KOPT-K1 (cell line): ENCODE results near the gene OGFR.

Experiments used
- H3K27ac ChIP-seq: fragments of 200-600 bp; sonication (generic); 2 replicates; pipeline ENCODE4 v1.5.1; 2016; ENCODE audit warnings: antibody characterized with exemption, mild to moderate bottlenecking, low read depth, low read length; ENCODE audit not compliant: poor library complexity, severe bottlenecking
- H3K36me3 ChIP-seq: fragments of 200-600 bp; sonication (generic); 2 replicates; pipeline ENCODE4 v1.5.1; 2017; ENCODE audit warnings: antibody characterized with exemption, mild to moderate bottlenecking, low read length, moderate library complexity; ENCODE audit not compliant: insufficient read depth
- H3K9me3 ChIP-seq: fragments of 200-600 bp; sonication (generic); 2 replicates; pipeline ENCODE4 v1.5.1; 2017; ENCODE audit warnings: antibody characterized with exemption, low read length, mild to moderate bottlenecking; ENCODE audit not compliant: insufficient read depth, poor library complexity, severe bottlenecking

The OGFR gene

DNA sequence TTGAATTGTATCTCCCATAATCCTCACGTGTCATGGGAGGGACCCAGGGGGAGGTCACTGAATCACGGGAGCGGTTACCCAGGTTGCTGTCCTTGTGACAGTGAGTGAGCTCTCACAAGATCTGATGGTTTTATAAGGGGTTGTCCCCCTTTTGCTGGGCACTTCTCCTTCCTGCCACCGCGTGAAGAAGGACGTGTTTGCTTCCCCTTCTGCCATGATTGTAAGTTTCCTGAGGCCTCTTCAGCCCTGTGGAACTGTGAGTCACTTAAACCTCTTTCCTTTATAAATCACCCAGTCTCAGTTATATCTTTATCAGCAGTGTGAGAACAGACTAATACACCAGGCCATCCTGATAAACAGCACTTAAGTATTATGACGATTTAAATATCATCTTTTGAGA lies 17.3 kb upstream of the OGFR start:
- H3K9me3 ChIP-seq = no peaks in the 10 kb centered on the region
- no peaks in the 10 kb centered on the region for H3K36me3 ChIP-seq
- H3K27ac ChIP-seq = no peak overlapping the region

DNA sequence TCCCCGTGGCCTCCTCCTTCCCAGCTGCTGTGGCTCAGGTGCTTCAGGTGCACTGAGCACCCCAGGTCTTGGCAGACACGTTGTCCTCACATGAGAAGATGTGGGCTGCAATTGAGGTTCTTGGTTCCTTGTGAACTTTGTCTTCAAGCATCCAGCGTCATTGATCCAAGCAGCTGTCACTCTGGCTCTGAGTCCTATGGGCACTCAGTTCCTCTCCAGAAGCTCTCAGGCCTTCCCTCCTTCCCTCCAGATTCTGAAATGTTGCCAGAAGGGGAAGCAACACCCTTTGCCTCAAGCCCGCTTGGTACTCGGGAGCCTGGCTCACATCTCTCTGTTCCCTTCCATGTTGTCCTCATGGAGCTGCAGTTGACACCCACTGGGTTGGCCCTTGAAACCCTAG lies 16.8 kb upstream of the OGFR start:
- Histone ChIP-seq H3K9me3 (no peaks in the 10 kb centered on the region), H3K36me3 (no peaks in the 10 kb centered on the region), H3K27ac (no peak overlapping the region)

DNA sequence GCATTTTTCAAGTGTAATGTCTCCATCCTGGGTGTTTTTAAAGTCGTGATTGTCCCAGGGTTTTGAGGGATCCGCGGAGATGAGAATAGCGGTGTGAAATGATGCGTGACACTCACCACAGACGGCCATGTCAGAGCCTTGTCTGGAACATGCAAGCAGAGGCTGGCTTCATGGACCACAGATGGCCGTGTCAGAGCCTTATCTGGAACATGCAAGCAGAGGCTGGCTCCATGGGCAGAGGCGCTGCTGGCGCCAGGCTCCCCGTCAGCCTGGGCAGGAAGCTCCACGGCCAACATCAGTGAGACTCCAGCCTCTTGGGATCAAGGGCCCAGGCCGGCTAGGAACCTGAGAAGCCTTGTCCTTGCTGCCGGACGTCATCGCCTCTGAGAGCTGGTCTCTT lies 16.0 kb upstream of the OGFR start:
- no peaks in the 10 kb centered on the region for H3K36me3 ChIP-seq
- no peak overlapping the region for H3K27ac ChIP-seq
- H3K9me3 ChIP-seq = no peaks in the 10 kb centered on the region

DNA sequence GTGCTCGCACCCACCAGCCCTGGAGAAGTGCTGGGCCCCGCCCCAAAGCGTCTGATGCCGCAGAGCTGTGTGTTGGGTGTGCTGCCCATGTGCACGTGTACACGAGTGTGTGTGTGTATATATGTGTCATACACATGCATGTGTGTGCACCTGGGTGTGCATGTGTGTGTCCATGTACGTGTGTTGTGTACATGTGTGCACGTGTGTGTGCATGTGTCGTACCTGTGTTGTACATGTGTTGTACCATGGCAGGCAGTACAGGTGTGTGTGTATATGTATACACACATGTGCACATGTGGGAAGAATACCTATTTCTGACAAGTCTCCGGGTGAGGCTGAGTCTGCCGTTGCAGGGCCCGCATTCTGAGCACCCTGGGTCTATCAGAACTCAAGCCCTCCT lies 14.6 kb upstream of the OGFR start:
- Histone ChIP-seq H3K27ac (no peak overlapping the region), H3K36me3 (no peaks in the 10 kb centered on the region), H3K9me3 (no peaks in the 10 kb centered on the region)

DNA sequence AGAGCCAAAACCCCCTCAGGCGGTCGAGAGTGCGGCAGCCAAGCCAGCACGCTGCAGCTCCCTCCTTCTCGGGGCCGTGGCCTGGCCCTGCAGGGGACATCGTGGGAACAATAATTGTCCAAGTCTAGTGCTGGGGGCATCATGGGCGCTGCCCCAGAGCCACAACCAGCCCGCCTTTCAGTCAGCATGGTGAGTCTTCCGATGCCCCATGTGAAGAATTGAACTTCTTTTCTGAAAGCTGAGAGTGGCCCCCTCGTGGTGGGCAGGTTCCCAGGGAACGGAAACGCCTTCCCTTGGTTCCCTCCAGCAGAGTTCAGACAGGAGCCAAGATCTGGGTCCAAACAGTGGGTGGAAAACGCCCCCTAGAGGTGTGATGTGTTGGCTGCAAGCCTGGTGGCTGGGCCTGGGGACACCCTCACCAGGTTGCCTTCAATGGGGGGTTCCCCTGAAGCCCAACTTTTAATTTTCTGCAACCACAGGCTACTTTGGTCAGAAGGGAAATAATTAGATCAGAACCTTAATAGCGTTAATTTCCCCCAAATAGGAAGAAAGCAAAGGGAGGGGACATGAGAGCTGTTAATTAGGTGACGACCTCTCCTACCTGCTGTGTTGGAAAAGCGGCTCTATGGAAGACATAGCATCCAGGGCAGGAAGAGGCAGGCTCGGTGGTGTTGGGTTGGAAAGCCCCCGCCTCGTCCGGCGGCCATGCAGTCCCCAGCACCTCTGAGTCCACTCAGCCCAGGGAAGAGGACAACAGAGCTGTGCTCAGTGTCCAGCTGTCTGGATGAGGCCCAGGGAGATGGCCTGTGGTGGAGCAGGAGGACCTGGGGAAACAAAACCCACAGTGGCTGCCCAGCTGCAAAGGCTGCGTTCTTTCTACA lies 13.1 kb upstream of the OGFR start:
- no peaks in the 10 kb centered on the region for H3K36me3 ChIP-seq
- H3K9me3 ChIP-seq = no peaks in the 10 kb centered on the region
- no peak overlapping the region for H3K27ac ChIP-seq

DNA sequence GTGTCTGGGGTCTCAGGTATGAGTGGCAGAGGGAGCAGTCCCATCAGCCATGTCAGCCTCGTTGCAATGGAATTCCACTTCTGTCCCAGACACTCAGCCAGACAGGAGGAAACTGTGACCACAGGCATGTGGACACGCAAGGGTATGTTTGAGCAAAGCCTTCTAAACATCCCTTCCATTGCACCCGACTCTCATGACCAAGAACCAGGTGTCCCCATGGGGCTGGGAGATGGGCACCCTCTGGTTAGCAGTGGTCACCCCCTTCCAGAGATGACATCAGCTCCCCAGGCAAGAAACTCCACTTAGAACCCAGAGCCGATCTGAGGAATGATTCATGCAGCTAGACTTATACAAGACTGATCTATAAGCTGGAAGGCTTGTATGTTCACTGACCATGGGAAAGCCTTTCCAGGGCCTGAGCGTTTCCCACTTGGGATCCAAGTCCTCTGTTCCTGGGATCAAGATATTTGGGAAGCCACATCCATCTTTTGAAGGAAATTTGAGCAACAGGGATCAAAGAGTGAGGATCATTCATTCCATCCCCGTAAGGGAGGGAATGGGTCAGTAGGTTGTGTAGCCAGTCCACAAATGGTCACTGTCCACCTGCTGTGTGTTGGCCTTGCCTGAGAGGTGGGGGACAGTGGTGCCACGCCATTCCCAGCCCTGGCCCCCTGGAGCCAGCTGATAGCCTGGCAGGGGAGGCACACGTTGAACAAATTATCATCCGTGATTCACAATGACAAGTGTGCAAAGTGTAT lies 12.3 kb upstream of the OGFR start:
- Histone ChIP-seq H3K27ac (no peak overlapping the region), H3K36me3 (no peaks in the 10 kb centered on the region)

DNA sequence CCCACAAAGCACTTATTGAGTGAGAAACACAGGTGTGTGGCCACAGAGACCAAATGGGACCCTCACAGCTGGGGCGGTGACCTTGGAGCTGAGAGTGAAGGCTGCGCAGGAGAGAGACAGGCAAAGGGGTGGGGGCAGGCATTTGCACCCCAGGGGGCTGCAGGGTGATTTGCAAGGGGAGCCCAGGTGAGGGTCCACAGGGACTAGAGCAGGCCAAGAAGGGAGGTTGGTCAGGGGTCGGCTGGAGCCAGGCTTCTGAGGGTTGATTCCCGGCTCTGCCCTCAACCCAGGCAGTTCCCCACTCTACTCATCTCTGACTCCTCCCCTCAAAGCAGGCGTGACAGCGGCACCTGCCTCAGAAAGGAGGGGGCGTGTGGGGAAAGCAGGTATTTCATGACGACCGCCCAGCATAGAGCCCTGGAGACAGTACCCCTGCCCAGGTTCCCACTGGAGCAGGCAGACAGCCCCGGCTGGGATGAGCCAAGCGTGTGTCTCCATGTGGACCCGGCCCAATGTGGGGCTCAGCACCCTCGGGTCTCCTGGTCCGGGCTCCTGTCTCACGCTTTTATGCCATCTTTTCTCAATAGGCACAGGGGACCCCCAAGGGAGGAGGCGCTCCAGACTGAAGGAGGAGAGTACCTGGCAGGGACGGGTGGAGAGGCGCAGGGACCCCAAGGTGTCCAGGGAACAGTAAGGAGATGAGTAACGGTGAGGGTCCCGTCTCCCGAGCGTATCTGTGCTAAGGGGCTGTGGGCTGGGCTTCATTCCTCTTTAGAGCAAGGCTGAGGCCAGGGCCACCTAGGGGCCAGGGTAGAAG lies 11.5 kb upstream of the OGFR start:
- peak overlapping the region; percentile 45 for H3K27ac ChIP-seq
- peaks cover 8% of the 10 kb centered on the region; the same call in 1 of the 2 replicates for H3K36me3 ChIP-seq

More for the DNA sequence above, 12.3 kb upstream of the OGFR start:
- H3K9me3 ChIP-seq = no peaks in the 10 kb centered on the region

DNA sequence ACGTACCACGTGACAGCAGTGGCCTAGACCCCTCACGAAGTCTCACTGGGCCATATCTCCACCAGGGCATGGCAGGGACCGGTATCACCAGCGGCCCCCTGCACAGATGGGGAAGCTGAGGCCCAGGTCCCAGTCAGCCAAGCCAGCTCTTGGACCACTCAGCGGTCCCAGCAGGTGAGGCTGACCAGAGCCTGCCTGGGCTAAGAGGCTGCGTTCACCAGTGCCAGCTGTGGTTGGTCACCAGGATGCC lies 11.0 kb upstream of the OGFR start:
- no peaks in the 10 kb centered on the region for H3K9me3 ChIP-seq
- H3K27ac ChIP-seq = peak overlapping the region; percentile 45
- H3K36me3 ChIP-seq = peaks cover 13% of the 10 kb centered on the region

More for the DNA sequence above, 11.5 kb upstream of the OGFR start:
- H3K9me3 ChIP-seq = no peaks in the 10 kb centered on the region

DNA sequence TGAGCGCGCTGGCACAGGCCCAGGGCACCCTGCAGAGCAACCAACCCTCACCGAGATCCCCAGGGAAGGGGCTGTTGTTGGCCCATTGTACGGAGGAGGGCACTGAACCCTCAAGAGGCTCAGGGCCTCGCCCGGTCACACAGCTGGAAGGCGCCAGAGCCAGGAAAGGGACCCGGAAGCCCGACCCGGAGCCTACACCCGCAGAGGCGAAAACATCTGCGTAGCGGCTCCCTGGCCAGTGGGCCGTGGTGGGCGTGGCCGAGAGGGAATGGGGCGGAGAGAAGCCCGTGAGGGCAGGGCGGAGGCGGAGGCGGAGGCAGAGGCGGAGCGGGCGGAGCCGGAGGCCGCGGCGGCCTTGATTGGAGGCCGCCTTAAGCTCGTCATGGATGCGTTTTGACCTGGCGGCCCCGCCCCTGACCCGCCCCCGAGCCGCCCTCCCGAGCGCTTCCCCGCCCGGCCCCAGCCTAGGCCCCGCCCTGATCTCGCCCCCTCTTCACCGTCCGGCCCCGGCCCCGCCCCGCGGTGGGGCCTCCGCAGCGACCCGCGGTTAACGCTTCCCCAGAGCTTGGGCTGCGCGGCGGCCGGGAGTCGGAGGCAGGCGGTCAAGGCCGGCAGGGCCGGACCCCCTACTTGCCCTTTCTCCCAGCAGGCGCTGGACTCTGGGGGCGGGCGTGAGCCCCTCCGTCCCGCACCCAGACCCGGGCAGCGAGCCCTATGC lies 10.5 kb upstream of the OGFR start:
- peaks cover 18% of the 10 kb centered on the region for H3K36me3 ChIP-seq
- no peaks in the 10 kb centered on the region for H3K9me3 ChIP-seq
- peak overlapping the region; percentile 83 for H3K27ac ChIP-seq

DNA sequence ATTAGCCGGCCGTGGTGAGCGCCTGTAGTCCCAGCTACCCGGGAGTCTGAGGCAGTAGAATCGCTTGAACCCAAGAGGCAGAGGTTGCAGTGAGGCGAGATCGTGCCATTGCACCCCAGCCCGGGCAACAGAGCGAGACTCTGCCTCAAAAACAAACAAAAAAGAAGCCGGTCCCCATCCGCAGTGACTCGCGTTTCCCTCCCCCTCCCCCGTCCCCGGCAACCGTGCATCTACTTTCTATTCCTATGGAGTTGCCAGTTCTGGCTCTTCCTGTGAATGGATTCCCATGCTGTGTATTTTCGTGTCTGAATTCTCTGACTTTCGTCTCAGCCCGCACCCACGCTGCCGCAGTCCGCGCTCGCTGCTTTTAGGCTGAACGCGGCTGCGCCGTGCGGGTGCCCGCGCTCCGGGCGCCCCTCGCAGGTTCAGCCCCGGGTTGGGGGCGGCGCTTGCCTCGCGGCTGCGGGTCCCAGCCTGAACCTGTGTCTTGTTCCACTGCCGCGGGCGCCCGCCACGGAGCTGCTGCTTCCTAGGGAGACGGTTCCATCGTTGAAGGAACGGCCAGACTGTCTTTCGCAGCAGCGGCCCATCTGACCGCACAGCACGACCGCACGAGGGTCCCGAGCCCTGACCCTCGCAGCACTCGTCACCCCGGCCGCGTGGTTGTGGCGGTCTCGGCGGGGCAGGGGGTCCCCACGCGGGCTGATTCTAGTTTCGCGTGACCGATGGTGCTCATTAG lies 9.4 kb upstream of the OGFR start:
- no peaks in the 10 kb centered on the region for H3K9me3 ChIP-seq
- H3K36me3 ChIP-seq = peaks cover 28% of the 10 kb centered on the region
- H3K27ac ChIP-seq = peak overlapping the region; percentile 83

DNA sequence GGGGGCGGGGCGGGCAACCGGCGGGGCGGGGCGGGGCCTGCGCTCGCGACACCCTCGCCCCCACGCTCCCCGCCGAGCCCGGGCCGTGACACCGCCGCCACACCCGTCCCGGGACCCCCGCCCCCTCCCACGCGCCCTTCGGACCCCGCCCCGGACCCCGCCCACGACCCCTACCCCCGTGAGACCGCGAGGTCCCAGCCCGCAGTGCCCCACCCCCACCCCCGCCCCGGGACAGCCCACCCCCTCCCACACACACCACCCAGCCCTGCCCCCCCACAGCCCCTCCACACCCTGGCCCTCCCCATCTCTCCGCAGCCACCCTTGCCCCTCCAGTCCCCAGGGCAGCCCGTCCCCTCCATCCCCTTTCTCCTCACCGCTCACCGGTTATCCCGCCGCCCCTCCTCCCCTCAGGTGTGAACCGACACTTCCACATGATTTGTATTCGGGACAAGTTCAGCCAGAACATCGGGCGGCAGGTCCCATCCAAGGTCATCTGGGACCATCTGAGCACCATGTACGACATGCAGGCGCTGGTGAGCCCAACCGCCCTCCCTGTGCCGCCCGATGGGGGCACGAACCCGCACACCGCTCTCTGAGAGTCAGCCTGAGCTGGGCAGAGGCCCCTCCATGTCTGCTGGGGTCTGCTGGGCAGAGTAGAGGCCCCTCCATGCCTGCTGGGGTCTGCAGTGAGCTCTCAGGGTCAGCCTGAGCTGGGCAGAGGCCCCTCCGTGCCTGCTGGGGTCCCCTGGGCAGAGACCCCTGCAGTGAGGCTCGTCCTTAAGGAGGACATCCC lies 7.7 kb upstream of the OGFR start:
- peaks cover 43% of the 10 kb centered on the region for H3K36me3 ChIP-seq
- H3K9me3 ChIP-seq = no peaks in the 10 kb centered on the region
- peak overlapping the region; percentile 83 for H3K27ac ChIP-seq

DNA sequence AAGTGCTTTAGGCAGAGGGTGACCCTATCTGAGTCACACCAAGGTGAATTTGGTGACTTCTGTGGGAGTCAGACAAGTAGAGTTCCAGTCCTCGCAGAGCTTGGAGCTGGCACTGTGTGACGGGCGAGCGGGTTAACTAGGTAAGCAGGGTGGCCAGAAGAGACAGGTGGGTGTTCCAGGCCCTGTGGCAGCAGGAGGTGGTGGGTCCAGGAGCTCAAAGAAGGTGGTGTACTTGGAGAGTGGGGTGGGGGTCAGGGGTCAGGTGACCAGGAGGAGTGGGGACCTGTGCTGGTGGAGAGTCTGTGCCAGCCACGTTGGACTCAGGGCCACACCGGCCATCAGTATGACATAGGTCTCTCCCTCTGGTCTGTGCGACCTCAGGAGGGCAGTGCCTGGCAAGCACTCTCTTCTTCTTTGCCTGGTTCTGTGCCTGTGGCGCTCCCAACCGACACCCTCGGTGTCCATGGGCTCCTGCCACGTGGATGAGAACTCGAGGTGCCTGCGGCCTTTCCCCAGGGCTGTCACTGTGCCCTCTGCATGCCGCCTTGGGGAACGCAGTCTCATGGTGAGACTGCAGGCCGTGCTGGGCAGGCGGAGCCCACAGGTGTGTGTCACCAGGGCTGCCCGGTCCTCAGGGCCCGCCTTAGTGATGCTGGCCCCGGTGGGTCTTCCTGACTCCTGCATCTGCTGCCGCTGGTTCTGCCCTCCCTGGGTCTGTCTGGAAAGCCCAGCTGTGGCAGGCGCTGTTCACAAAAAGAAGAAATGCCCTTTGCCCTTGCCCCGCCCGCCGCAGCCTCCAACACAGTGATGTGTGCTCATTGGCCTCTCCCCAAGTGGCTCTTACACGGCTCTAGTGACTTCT lies 6.7 kb upstream of the OGFR start:
- Histone ChIP-seq H3K36me3 (peaks cover 43% of the 10 kb centered on the region), H3K27ac (no peak overlapping the region), H3K9me3 (no peaks in the 10 kb centered on the region)

DNA sequence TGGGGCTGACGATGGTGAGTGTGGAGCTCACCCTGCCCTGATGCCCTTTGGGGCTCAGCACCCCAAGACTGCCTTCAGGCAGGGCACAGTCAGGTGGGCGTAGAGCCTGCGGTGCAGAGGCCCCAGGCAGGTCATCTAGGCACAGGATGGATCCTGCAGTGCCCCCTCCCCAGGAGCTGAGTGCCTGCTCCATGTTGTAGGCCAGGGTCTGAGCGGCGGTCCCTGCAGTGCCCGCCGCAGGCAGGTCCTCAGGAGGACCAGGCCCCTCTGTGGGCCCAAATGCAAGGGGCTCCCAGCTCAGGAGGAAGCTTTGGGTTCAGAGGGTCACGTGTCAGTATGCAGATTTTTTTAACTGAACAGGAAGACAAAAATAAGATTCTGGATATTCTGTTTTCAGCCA lies 5.6 kb upstream of the OGFR start:
- H3K27ac ChIP-seq = no peak overlapping the region
- peaks cover 43% of the 10 kb centered on the region for H3K36me3 ChIP-seq
- no peaks in the 10 kb centered on the region for H3K9me3 ChIP-seq
